Measurements from ENCODE around the gene PIGX.

- TF ChIP-seq POLR2A (IDR thresholded peaks at IDR 0.05; ENCODE audit: low read length) (no peak), GATA1 (IDR thresholded peaks at IDR 0.05; ENCODE audit: low read depth, low read length) (no peak)
These were observed 59.9 kb downstream of the PIGX start for GRCh38 chr3:196772102-196772501.
